Measurements from ENCODE around the gene PBX1. TPM values are rescaled to one million over a fixed set of nuclear protein-coding genes. Genes with fewer than 3 reads are reported as not detected.

Gene PBX1
- total RNA-seq, 2 donors from 2014 or later, result 50.5 to 53.1 TPM

DNA sequence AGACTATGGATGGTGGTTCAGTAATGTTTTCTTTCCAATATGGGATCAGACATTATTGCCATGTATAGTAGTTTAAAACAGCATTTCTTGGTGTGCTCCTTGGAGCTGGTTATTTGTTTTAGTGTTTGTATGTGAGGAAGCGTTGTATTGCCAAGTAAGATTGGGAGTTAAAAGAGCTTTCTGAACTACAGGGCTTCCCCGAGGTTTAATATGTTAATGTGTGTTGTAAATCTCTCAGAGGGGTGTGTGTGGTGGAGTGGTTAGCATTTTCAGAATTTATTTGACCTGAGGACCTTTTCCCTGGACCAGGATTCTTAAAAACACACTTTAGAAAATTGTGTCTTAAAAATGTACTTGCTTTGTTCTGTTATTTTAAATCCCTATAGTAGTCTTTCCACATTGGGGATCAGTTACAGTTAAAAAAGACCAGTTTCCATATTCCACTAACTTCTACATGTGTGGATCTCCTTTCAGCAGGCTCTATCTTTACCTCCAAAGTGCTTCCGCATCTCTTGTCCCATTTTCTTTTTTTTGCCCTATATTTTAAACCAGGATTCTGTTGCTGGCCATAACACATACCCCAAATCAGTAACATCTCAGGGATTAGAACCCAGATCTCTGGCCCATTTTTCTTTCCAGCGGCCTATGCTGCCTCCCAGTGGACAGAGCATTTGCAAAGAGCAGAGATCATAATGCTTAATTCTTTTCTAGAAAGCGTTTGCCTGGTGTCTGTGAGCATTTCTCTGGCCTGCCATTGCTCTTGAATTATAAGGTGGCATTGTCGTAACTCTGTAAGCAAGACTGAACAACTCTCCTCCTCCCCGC, 58.6 kb downstream of the PBX1 start:
- ATAC-seq (ENCODE audit: insufficient number of reproducible peaks, low FRiP score, low read depth), result no peak
- Histone ChIP-seq H3K36me3 (no peaks in the 10 kb centered on the region), H3K27ac (no peak overlapping the region), H3K4me1 (ENCODE audit: control insufficient read depth in 1 of 2, low read depth in 2 of 2) (peaks cover 4 to 48% of the 10 kb centered on the region in 2 donors), H3K27me3 (replicated peaks; ENCODE audit: insufficient read depth) (no peaks in the 10 kb centered on the region), H3K4me3 (no peak overlapping the region), H3K9me3 (no peaks in the 10 kb centered on the region)
- no peak for DNase-seq (ENCODE audit: low spot score)
- TF ChIP-seq, protein P1, sequence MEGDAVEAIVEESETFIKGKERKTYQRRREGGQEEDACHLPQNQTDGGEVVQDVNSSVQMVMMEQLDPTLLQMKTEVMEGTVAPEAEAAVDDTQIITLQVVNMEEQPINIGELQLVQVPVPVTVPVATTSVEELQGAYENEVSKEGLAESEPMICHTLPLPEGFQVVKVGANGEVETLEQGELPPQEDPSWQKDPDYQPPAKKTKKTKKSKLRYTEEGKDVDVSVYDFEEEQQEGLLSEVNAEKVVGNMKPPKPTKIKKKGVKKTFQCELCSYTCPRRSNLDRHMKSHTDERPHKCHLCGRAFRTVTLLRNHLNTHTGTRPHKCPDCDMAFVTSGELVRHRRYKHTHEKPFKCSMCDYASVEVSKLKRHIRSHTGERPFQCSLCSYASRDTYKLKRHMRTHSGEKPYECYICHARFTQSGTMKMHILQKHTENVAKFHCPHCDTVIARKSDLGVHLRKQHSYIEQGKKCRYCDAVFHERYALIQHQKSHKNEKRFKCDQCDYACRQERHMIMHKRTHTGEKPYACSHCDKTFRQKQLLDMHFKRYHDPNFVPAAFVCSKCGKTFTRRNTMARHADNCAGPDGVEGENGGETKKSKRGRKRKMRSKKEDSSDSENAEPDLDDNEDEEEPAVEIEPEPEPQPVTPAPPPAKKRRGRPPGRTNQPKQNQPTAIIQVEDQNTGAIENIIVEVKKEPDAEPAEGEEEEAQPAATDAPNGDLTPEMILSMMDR (IDR thresholded peaks at IDR 0.05), result peak; percentile 36

DNA sequence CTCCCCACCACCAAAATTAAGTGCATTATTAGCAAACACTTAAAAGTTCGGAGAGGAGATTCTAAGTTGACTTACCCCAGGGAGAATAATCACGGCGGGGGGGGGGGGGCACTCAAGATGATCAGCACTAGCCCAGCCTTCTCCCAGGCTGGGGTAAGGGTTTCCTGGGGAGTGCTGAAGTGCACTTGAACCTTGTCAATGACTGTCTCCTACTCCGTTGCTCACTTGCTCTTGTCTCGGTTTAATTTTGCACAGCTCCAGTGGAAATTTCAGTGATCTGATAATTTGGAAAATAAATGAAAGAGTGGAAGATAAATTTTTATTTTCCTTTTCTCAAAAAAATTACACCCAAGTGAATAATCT, 59.2 kb downstream of the PBX1 start:
- Histone ChIP-seq H3K4me1 (ENCODE audit: control insufficient read depth in 1 of 2, low read depth in 2 of 2) (peaks cover 3 to 42% of the 10 kb centered on the region in 2 donors), H3K4me3 (no peak overlapping the region), H3K27me3 (replicated peaks; ENCODE audit: insufficient read depth) (no peaks in the 10 kb centered on the region), H3K27ac (no peak overlapping the region), H3K36me3 (no peaks in the 10 kb centered on the region), H3K9me3 (no peaks in the 10 kb centered on the region)
- DNase-seq (ENCODE audit: low spot score) (no peak), ATAC-seq (ENCODE audit: insufficient number of reproducible peaks, low FRiP score, low read depth) (no peak)
- TF ChIP-seq, protein P1 (IDR thresholded peaks at IDR 0.05), result no peak

DNA sequence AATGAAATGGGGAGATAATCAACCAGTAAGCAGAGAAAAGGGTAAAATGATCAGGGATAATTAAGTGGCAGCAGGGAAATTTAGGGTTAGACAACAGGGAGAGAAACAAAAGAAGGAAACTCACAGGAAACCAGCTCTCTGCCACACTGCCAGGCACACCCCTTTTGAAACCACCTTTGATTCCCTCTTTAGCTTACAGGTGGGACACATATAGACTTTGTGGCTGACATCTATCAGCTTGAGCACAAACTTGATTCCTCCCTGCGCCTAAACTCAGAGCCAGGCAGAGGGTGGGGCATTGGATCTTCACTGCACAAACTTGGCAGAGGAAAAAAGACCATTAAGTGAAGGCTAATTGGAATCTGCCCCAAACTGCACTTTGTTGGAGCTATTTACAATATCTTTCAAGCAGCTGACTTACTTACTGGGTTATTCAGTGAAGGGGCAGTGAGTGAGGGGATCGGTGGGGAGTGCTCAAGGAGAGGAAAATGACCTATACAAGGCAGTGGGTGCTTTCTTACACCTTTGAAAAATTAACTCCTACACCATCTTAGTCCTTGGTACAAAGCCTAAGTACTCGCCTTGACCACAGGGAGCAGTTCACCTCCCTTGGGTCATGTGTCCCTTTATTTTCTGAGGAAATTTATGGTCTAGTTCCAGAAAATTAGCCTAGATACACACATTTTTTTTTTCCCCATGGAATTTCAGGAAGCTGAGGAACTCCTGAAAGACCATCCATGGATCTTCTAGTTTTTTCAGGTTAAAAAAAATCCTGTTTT, 60.2 kb downstream of the PBX1 start:
- ATAC-seq (ENCODE audit: insufficient number of reproducible peaks, low FRiP score, low read depth), result no peak
- H3K4me1 ChIP-seq (ENCODE audit: control insufficient read depth in 1 of 2, low read depth in 2 of 2), result peaks cover 3 to 32% of the 10 kb centered on the region in 2 donors
- no peak for DNase-seq (ENCODE audit: low spot score)
- no peak overlapping the region for H3K4me3 ChIP-seq
- TF ChIP-seq, protein P1 (IDR thresholded peaks at IDR 0.05), result no peak
- H3K36me3 ChIP-seq, result no peaks in the 10 kb centered on the region
- H3K9me3 ChIP-seq, result no peaks in the 10 kb centered on the region
- no peak overlapping the region for H3K27ac ChIP-seq
- no peaks in the 10 kb centered on the region for H3K27me3 ChIP-seq (replicated peaks; ENCODE audit: insufficient read depth)

DNA sequence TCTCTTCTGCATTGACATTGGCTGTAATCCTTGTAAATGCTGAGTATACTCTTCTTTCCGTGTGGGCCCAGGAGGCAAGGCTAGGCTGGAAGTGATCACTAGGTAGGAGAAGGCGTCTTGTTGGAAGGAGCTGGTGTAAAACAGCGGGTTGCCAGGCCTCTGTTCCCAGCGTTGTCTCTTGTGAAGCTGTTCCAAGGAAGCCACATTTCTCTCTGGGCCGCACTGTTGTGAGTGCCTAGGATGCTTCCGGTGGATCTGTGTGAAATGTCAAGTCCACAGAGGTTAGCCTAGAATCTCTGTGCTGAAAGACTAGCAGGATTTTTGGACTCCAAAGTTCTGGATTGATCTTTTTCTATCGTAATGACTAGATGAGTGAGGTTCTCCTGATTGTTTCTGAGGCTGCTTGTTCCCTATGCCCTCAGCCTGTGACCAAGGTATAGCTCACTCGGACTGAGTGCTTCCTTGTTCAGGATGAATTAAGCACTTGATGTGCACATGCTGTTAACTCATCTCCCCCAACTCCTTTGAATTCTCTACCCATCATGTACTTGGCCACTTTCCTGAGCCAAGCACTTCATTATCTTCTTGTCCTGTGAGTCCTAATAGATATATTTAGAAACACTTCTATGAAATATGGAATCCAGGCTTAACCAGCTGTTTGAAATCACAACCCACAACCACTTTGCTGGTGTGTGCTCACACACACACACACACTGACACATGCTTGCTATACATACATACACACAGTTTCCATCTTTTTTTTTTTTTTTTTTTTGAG, 63.3 kb downstream of the PBX1 start:
- no peak for ATAC-seq (ENCODE audit: insufficient number of reproducible peaks, low FRiP score, low read depth)
- TF ChIP-seq, protein P1 (IDR thresholded peaks at IDR 0.05), result no peak
- H3K27ac ChIP-seq, result no peak overlapping the region

DNA sequence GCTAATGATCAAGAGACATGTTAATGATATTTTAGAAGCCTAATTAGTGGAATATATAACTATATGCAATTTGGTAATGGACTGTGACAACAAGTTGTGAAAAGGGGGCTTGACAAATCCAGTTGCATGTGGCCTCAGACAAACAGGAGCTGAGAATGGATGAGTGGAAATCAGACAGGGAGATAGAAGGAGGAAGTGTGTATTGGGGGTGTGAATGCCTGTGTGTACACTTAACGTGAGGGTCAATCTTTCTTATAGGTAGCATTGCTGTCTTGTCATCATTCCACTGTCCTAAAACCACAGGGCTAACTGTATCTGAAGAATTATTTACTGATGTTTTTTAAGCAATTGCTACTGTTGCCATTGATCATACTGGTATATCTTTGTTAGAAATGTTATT, 64.8 kb downstream of the PBX1 start:
- H3K27ac ChIP-seq, result no peak overlapping the region
- no peaks in the 10 kb centered on the region for H3K9me3 ChIP-seq
- ATAC-seq (ENCODE audit: insufficient number of reproducible peaks, low FRiP score, low read depth), result no peak
- no peaks in the 10 kb centered on the region for H3K36me3 ChIP-seq
- H3K4me1 ChIP-seq (ENCODE audit: control insufficient read depth in 1 of 2, low read depth in 2 of 2), result peaks cover 0 to 3% of the 10 kb centered on the region in 2 donors
- TF ChIP-seq, protein P1 (IDR thresholded peaks at IDR 0.05), result no peak
- no peak for DNase-seq (ENCODE audit: low spot score)
- H3K4me3 ChIP-seq, result no peak overlapping the region
- no peaks in the 10 kb centered on the region for H3K27me3 ChIP-seq (replicated peaks; ENCODE audit: insufficient read depth)

More for the DNA sequence above, 63.3 kb downstream of the PBX1 start:
- Histone ChIP-seq H3K4me3 (no peak overlapping the region), H3K9me3 (no peaks in the 10 kb centered on the region), H3K36me3 (no peaks in the 10 kb centered on the region), H3K27me3 (replicated peaks; ENCODE audit: insufficient read depth) (no peaks in the 10 kb centered on the region), H3K4me1 (ENCODE audit: control insufficient read depth in 1 of 2, low read depth in 2 of 2) (peaks cover 0 to 5% of the 10 kb centered on the region in 2 donors)
- no peak for DNase-seq (ENCODE audit: low spot score)
